Fibroblast of skin of right biceps (primary cell): ENCODE measurements around the gene EIF2B5.
"Not testable (repeated sequence)": the region's sequence is repeated elsewhere in the genome, so short reads cannot be mapped to it uniquely, and the experiment has no call there.

Experiments used
- DNase-seq: peaks from one replicate; pipeline ENCODE4 v3.0.0-alpha.2; 2013

The EIF2B5 gene

GRCh38 chr3:184148076-184148475 is 12.9 kb downstream of the EIF2B5 start:
- no peak for DNase-seq

- DNase-seq, result no peak
Measured at GRCh38 chr3:184149123-184149522, 14.0 kb downstream of the EIF2B5 start.

GRCh38 chr3:184149770-184150169 is 14.6 kb downstream of the EIF2B5 start:
- peak; percentile 30 for DNase-seq

- DNase-seq, result peak; percentile 62
Measured at GRCh38 chr3:184154885-184155643, 19.9 kb downstream of the EIF2B5 start, which contains the start of gene DVL3. TSS of gene DVL3 (plus strand) at chr3:184155377. CDS start at chr3:184155636, 259 bp downstream.

- no peak for DNase-seq
Measured at GRCh38 chr3:184155644-184156521, 20.7 kb downstream of the EIF2B5 start.

GRCh38 chr3:184156522-184156955 is 21.4 kb downstream of the EIF2B5 start:
- peak; percentile 72 for DNase-seq

GRCh38 chr3:184157206-184157605 is 22.0 kb downstream of the EIF2B5 start:
- no peak for DNase-seq

- no peak for DNase-seq
Measured at GRCh38 chr3:184158404-184158803, 23.2 kb downstream of the EIF2B5 start.

GRCh38 chr3:184160456-184160855 is 25.3 kb downstream of the EIF2B5 start:
- peak; percentile 73 for DNase-seq

GRCh38 chr3:184162571-184163070 is 27.5 kb downstream of the EIF2B5 start:
- DNase-seq, result not testable (repeated sequence)

- DNase-seq, result no peak
Measured at GRCh38 chr3:184164648-184165330, 29.6 kb downstream of the EIF2B5 start.

- DNase-seq, result no peak
Measured at GRCh38 chr3:184165543-184165942, 30.4 kb downstream of the EIF2B5 start.

GRCh38 chr3:184166671-184167070 is 31.5 kb downstream of the EIF2B5 start:
- no peak for DNase-seq

GRCh38 chr3:184167786-184168185 is 32.6 kb downstream of the EIF2B5 start:
- no peak for DNase-seq

- peak; percentile 85 for DNase-seq
Measured at GRCh38 chr3:184168363-184169120, 33.4 kb downstream of the EIF2B5 start.

GRCh38 chr3:184169896-184170875 is 35.0 kb downstream of the EIF2B5 start:
- no peak for DNase-seq

GRCh38 chr3:184171562-184171961 is 36.4 kb downstream of the EIF2B5 start:
- DNase-seq, result peak; percentile 76

- peak; percentile 92 for DNase-seq
Measured at GRCh38 chr3:184172681-184173373, 37.7 kb downstream of the EIF2B5 start.

GRCh38 chr3:184173374-184173722 is 38.2 kb downstream of the EIF2B5 start:
- no peak for DNase-seq

GRCh38 chr3:184174284-184174645 is 39.1 kb downstream of the EIF2B5 start:
- DNase-seq, result no peak
